Regular cardiac myocyte (primary cell): ENCODE measurements around the gene TSPAN13. TPM values are rescaled to one million over a fixed set of nuclear protein-coding genes. Genes with fewer than 3 reads are reported as not detected.

Experiments used
- total RNA-seq: library from RNA; depleted of rRNA; stranded (reverse); fragments of >200 nt; gene quantifications from 2 replicates; pipeline ENCODE4 v1.2.3, GENCODE V29; 2014

Gene TSPAN13
- total RNA-seq = 19.4 and 59.8 TPM in 2 replicates

GRCh38 chr7:16753102-16753931 is at the start of gene TSPAN13:
Gene TSPAN13, plus strand, starts transcription at chr7:16753755. Its CDS starts 213 bp downstream, at chr7:16753968.

GRCh38 chr7:16804674-16805439 is 51.3 kb downstream of the TSPAN13 start, which contains the start of gene AGR2:
Gene AGR2, minus strand, starts transcription at chr7:16804999. Its CDS starts 3,203 bp downstream, at chr7:16801796.

Other genes with a start within 250 kb of the TSPAN13 start
- not detected in 2 replicates for gene LRRC72, start 226.9 kb upstream of the TSPAN13 start, total RNA-seq
- 25.5 and 33.0 TPM in 2 replicates for gene ANKMY2, start 108.0 kb upstream of the TSPAN13 start, total RNA-seq
- gene BZW2, start 107.6 kb upstream of the TSPAN13 start, total RNA-seq = 73.0 and 119 TPM in 2 replicates
- gene AGR2, start 51.2 kb downstream of the TSPAN13 start, total RNA-seq = not detected in 2 replicates
- gene AGR3, start 128.2 kb downstream of the TSPAN13 start, total RNA-seq = not detected in 2 replicates